BE2C (cell line): ENCODE results near the gene SGPL1.

Source experiments
- DNase-seq: peaks from one replicate; pipeline ENCODE4 v3.0.0-alpha.2; 2020
- H3K27me3 ChIP-seq: fragments of 250-450 bp; sonication (Bioruptor Pico); 2 replicates; pipeline ENCODE4 v1.5.1; 2020; ENCODE audit warnings: mild to moderate bottlenecking
- H3K36me3 ChIP-seq: fragments of 250-450 bp; sonication (Bioruptor Pico); 2 replicates; pipeline ENCODE4 v1.5.1; 2020; ENCODE audit warnings: mild to moderate bottlenecking
- H3K4me1 ChIP-seq: fragments of 250-450 bp; sonication (Bioruptor Pico); 2 replicates; pipeline ENCODE4 v1.5.1; 2020
- H3K4me3 ChIP-seq: 2 replicates; pipeline ENCODE4 v1.5.1; 2011; ENCODE audit warnings: low read depth, low read length
- H3K9me3 ChIP-seq: fragments of 250-450 bp; sonication (Bioruptor Pico); 2 replicates; pipeline ENCODE4 v1.5.1; 2020
- CTCF ChIP-seq: IDR thresholded peaks from 2 replicates; pipeline ENCODE4 v1.5.1; 2012; ENCODE audit warnings: mild to moderate bottlenecking, low read depth, low read length

Gene SGPL1

GRCh38 chr10:70776455-70777005, 39.2 kb upstream of the SGPL1 start:
- no peak for DNase-seq
- TF ChIP-seq CTCF: no peak
- no peak overlapping the region for H3K4me3 ChIP-seq
- no peaks in the 10 kb centered on the region for H3K9me3 ChIP-seq
- H3K27me3 ChIP-seq: no peaks in the 10 kb centered on the region
- 0 out of 2 replicates have a peak, but pooled peaks cover 3% of the 10 kb centered on the region for H3K4me1 ChIP-seq
- H3K36me3 ChIP-seq: no peaks in the 10 kb centered on the region

DNA sequence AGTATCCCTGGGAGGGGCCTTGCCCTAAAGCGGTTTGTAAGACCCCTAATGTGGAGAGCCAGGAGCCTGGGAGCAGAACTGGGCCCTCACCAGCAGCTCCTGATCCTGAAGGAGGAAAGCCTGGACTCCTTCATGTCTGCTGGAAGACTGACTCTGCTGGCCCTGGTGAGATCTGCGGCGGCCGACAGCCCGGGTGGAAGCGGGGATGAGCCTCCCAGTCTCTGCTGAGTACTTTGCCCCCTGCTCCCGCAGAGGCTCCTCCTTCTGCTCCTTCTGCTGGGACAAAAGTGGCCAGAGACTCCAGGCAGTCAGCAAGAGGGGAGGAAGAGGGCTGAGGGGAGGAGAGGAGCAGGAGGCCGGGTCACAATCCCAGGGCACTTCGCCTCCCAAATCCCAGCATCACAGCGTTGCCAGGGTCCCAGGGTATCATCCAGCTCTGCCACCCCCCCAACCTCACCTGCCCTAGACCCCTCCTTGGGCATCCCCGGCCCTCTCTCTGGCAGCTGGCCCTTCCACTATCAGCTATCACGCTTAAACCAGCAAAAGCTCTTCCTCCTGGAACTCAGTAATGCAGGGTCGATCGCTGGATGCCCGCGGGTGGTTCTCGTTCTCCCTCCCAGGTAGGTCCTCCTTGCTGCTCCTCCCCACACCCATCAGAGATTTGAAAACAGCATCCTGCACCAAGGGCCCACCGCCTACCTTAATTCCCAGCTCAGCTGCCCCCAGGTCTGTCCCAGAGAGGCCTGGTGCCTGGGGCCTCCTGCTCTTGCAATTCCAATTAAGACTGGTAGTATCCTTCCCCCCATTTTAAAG, 38.5 kb upstream of the SGPL1 start:
- no peak for DNase-seq
- no peaks in the 10 kb centered on the region for H3K9me3 ChIP-seq
- no peak for TF ChIP-seq CTCF
- H3K4me1 ChIP-seq: peaks cover 6% of the 10 kb centered on the region
- H3K36me3 ChIP-seq: no peaks in the 10 kb centered on the region
- H3K27me3 ChIP-seq: no peaks in the 10 kb centered on the region
- H3K4me3 ChIP-seq: no peak overlapping the region

GRCh38 chr10:70778267-70778924, 37.4 kb upstream of the SGPL1 start:
- H3K36me3 ChIP-seq: no peaks in the 10 kb centered on the region
- no peaks in the 10 kb centered on the region for H3K9me3 ChIP-seq
- H3K27me3 ChIP-seq: no peaks in the 10 kb centered on the region
- no peak for DNase-seq
- no peak for TF ChIP-seq CTCF
- H3K4me1 ChIP-seq: peaks cover 12% of the 10 kb centered on the region
- no peak overlapping the region for H3K4me3 ChIP-seq

DNA sequence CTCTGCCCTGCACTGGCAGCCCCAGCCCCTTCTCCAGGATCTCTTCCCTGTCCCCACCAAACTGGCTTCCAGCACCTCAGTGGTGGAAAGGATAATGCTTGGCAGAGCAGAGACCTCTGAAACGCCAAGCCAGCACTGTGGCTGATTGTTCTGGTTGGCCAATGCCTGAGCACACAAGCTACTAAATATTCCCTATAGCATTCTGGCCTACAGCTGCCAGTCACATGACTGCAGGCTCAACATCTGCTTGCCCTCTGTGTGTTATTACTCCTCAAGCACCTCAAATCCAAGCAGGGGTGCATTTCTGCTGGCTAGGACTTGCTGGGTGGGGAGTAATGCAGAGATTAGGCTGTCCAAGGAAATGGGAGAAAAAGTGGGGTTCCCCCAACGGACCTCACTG, 36.7 kb upstream of the SGPL1 start:
- no peak for TF ChIP-seq CTCF
- DNase-seq: no peak
- Histone ChIP-seq H3K9me3 (no peaks in the 10 kb centered on the region), H3K36me3 (no peaks in the 10 kb centered on the region), H3K4me3 (no peak overlapping the region), H3K27me3 (no peaks in the 10 kb centered on the region), H3K4me1 (peaks cover 12% of the 10 kb centered on the region)

DNA sequence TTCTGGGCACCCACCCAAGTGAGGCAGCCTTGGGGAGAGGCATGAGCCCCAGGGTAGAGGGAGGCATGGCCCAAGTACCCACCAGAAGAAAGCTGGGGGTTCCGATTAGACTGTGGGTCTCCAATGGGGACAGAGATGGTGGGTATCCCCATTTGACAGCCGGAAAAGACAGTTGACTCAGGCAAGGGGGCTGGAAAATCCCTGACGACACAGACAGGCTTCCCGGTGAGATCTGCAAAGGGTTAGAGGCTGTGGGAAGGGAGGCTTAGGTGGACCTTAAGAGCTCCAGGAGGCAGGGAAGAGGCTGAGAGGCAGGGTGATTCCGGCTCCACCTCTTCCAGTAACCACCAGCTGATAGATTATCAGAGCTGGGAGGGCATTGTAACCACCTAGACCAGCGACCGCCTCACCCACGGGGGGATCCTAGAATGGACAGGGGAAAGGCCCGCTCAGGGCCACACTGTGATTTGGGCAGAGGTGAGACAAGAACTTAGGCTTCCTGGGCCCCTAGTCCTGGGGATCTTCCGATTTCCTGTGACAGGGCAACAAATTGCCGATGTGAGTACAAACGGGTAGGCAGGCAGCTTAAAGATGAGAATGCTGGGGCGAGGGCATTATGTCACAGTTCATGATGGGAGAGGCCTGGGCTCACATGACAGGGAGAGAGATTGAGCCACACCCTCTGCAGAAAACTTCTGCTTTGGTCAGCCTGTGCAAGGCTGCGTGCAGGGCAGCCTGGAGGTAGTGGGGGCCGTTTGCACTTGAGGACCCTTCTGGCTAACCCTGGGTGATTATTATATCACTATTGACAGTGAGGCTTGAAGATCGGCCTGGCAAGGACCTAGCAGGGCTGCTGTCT, 36.0 kb upstream of the SGPL1 start:
- no peak for DNase-seq
- Histone ChIP-seq H3K27me3 (no peaks in the 10 kb centered on the region), H3K4me3 (no peak overlapping the region), H3K4me1 (peaks cover 12% of the 10 kb centered on the region), H3K9me3 (no peaks in the 10 kb centered on the region), H3K36me3 (no peaks in the 10 kb centered on the region)
- TF ChIP-seq CTCF: no peak
